BE2C (cell line): Measurements from ENCODE around the gene TRERF1.
"Not testable (repeated sequence)": the region's sequence is repeated elsewhere in the genome, so short reads cannot be mapped to it uniquely, and the experiment has no call there.

ENCODE experiments used
- DNase-seq: peaks from one replicate; pipeline ENCODE4 v3.0.0-alpha.2; 2020
- H3K27me3 ChIP-seq: fragments of 250-450 bp; sonication (Bioruptor Pico); 2 replicates; pipeline ENCODE4 v1.5.1; 2020; ENCODE audit warnings: mild to moderate bottlenecking
- H3K36me3 ChIP-seq: fragments of 250-450 bp; sonication (Bioruptor Pico); 2 replicates; pipeline ENCODE4 v1.5.1; 2020; ENCODE audit warnings: mild to moderate bottlenecking
- H3K4me1 ChIP-seq: fragments of 250-450 bp; sonication (Bioruptor Pico); 2 replicates; pipeline ENCODE4 v1.5.1; 2020
- H3K4me3 ChIP-seq: 2 replicates; pipeline ENCODE4 v1.5.1; 2011; ENCODE audit warnings: low read depth, low read length
- H3K9me3 ChIP-seq: fragments of 250-450 bp; sonication (Bioruptor Pico); 2 replicates; pipeline ENCODE4 v1.5.1; 2020
- TF ChIP-seq, protein P1 (sequence below): IDR thresholded peaks from 2 replicates; pipeline ENCODE4 v1.5.1; 2012; ENCODE audit warnings: mild to moderate bottlenecking, low read depth, low read length

TRERF1 gene

DNA sequence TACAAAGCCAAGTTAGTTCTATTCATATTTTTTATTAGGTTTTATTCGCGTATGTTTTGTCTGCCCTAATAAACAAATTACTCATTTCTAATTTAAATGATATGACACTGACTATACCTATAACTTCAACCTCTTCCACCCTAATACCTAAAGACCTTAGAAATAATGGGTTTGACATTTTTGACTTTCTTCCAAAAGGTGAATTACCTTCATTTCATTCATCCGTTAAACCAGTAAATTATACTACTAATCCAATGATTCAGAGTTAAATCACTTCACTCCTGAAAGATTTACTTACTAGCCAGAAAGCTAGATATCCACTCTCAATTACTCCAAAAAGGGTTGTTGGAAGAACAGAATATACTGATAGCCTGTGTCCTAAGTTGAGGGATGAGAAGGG lies 239.3 kb downstream of the TRERF1 start:
- DNase-seq: no peak
- no peaks in the 10 kb centered on the region for H3K27me3 ChIP-seq
- peaks cover 59% of the 10 kb centered on the region for H3K36me3 ChIP-seq
- no peaks in the 10 kb centered on the region for H3K4me1 ChIP-seq
- TF ChIP-seq, protein P1, sequence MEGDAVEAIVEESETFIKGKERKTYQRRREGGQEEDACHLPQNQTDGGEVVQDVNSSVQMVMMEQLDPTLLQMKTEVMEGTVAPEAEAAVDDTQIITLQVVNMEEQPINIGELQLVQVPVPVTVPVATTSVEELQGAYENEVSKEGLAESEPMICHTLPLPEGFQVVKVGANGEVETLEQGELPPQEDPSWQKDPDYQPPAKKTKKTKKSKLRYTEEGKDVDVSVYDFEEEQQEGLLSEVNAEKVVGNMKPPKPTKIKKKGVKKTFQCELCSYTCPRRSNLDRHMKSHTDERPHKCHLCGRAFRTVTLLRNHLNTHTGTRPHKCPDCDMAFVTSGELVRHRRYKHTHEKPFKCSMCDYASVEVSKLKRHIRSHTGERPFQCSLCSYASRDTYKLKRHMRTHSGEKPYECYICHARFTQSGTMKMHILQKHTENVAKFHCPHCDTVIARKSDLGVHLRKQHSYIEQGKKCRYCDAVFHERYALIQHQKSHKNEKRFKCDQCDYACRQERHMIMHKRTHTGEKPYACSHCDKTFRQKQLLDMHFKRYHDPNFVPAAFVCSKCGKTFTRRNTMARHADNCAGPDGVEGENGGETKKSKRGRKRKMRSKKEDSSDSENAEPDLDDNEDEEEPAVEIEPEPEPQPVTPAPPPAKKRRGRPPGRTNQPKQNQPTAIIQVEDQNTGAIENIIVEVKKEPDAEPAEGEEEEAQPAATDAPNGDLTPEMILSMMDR: no peak
- no peaks in the 10 kb centered on the region for H3K9me3 ChIP-seq
- no peak overlapping the region for H3K4me3 ChIP-seq

DNA sequence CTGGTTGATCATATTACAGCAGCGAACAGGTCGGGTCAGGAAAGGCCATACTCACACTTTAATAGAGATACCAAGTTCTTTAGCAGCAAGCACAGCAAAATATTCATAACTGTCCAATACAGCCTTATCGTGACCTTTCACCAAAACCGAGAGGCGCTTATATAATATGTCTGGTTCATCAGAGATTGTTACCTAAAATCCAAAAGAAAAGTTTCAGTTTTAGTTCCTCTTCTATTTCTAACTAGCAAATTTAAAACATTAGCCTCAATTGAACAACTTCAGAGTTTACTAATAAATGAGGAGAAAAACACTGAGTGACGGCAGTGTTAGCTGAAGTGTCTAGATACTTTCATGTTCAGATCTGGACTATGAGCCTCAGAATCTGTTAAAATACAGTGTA lies 240.0 kb downstream of the TRERF1 start:
- TF ChIP-seq, protein P1: no peak
- peaks cover 60% of the 10 kb centered on the region for H3K36me3 ChIP-seq
- no peaks in the 10 kb centered on the region for H3K27me3 ChIP-seq
- H3K4me3 ChIP-seq: no peak overlapping the region
- DNase-seq: no peak
- H3K9me3 ChIP-seq: no peaks in the 10 kb centered on the region
- no peaks in the 10 kb centered on the region for H3K4me1 ChIP-seq

DNA sequence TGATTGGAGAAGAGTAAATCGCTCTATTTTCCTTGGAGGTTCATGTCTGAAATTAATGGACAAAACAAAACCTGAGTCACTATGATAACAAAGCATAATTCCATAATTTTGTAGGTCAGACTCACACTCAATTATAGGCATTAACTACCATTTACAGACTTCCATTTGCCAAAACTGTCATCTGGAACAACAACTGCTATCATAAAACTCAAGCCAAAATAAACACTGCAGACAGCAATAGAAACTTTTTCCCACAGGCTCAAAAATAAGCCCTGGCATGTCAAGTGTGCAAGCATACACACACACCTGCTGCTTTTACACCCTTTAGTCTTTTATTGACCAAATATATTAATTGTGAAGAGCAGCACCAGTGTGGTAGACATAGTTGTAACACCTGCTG lies 241.2 kb downstream of the TRERF1 start:
- no peaks in the 10 kb centered on the region for H3K9me3 ChIP-seq
- H3K4me3 ChIP-seq: no peak overlapping the region
- H3K36me3 ChIP-seq: peaks cover 68% of the 10 kb centered on the region
- no peaks in the 10 kb centered on the region for H3K4me1 ChIP-seq
- TF ChIP-seq, protein P1: no peak
- no peaks in the 10 kb centered on the region for H3K27me3 ChIP-seq
- DNase-seq: no peak

DNA sequence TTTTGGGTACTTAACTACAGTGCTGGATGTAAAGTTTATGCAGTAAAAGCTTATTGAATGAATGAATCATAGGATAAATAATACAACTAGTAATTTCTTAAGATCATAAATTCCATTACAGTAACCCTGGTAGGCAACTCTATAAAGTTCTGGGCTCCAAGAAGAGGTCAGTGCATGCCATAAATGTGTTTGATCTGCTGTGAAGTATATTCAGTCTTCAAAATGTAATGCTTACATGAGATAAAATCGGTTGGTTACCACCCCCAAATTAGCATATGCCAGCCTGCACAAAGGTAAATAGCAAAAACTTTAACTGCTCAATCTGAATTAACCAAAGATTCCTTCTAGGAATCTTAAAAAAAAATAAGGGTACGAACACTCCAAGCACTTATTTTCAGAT lies 244.2 kb downstream of the TRERF1 start:
- H3K27me3 ChIP-seq, H3K9me3 ChIP-seq, H3K4me1 ChIP-seq, H3K4me3 ChIP-seq, DNase-seq: not testable (repeated sequence)
- peaks cover 57% of the 10 kb centered on the region for H3K36me3 ChIP-seq

DNA sequence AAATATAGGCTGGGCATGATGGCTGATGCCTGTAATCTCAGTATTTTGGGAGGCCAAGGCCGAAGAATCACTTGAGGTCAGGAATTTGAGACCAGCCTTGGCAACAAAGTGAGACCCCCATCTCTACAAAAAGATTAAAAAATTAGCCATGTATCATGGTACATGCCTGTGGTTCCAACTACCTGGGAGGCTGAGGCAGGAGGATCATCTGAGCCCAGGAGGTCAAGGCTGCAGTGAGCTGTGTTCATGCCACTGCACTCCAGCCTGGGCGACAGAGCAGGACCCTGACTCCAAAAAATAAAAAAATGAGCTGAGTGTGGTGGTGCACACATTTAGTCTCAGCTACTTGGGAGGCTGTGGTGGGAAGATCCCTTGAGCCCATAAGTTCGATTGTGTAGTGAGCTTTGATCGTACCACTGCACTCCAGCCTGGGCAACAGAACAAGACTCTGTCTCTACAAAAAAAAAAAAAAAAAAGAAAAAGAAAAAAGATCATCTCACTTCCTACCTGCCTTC lies 246.9 kb downstream of the TRERF1 start:
- no peak overlapping the region for H3K4me3 ChIP-seq
- no peaks in the 10 kb centered on the region for H3K27me3 ChIP-seq
- no peaks in the 10 kb centered on the region; the same call in 1 of the 2 replicates for H3K4me1 ChIP-seq
- TF ChIP-seq, protein P1: no peak
- peaks cover 35% of the 10 kb centered on the region for H3K36me3 ChIP-seq
- DNase-seq: no peak
- H3K9me3 ChIP-seq: no peaks in the 10 kb centered on the region

DNA sequence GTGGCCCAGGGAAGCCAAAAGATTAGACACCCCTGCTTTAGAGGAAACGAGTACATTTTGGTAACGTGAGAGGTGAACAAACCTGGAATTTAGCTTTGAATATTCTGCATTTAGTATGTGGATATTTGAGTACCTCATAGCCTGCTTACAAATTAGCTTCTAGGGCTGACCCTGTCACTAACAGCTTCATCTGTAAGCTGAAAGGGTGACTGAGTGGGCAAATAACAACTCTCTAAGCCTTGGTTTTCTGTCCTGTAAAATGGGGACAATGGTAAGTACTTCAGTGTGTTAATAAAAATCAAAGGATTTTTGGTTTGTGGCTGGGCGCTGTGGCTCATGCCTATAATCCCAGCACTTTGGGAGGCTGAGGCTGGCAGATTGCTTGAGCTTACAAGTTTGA lies 248.5 kb downstream of the TRERF1 start:
- Histone ChIP-seq H3K27me3 (no peaks in the 10 kb centered on the region), H3K36me3 (peaks cover 18% of the 10 kb centered on the region), H3K4me3 (no peak overlapping the region), H3K4me1 (no peaks in the 10 kb centered on the region; the same call in none of the 2 replicates), H3K9me3 (no peaks in the 10 kb centered on the region; the same call in 1 of the 2 replicates)
- TF ChIP-seq, protein P1: no peak
- no peak for DNase-seq

DNA sequence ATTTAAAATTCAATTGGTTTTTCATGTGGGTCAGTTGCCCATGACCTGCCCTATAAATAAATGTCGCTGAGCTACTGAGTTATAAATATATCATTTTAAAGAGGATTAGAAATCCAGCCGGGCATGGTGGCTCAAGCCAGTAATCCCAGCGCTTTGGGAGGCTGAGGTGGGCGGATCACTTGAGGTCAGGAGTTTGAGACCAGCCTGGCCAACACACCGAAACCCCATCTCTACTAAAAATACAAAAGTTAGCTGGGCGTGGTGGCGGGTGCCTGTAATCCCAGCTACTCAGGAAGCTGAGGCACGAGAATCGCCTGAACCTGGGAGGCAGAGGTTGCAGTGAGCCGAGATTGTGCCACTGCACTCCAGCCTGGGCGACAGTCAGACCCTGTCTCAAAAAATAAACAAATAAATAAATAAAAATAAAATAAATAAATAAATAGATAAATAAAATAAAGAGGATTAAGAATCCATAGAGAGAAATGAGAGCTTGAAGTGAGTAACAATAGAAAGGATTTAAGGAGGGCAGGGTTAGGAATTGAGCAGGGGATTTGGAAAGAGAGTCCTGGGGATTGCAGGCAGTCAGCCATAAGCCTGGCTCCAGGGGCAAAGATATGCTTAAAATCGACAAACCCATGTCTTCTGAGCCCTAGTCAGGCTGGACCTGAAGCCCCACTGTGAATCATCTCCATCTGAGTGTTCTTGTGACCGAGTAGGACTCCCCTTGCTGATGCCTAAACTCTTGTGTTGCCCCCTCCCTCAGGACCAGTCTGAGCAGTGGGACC lies 249.4 kb downstream of the TRERF1 start:
- H3K27me3 ChIP-seq, H3K4me1 ChIP-seq, DNase-seq, H3K9me3 ChIP-seq, H3K4me3 ChIP-seq: not testable (repeated sequence)
- peaks cover 13% of the 10 kb centered on the region for H3K36me3 ChIP-seq
